GM23338 (cell line): Measurements from ENCODE around the gene DLG2. TPM values are rescaled to one million over a fixed set of nuclear protein-coding genes. Genes with fewer than 3 reads are reported as not detected.

Source experiments
- ATAC-seq: fragments of 200-7000 bp; cut with Tn5 transposase; 3 replicates; pipeline ENCODE4 v1.9.1; 2020
- DNase-seq: peaks from one replicate; pipeline ENCODE4 v3.0.0-alpha.2; 2015; ENCODE audit warnings: low spot score
- H2AFZ ChIP-seq: fragments of 200-600 bp; sonication (generic); 2 replicates; pipeline ENCODE4 v1.8.0; 2016; ENCODE audit warnings: antibody characterized with exemption, mild to moderate bottlenecking, moderate library complexity
- H3F3A ChIP-seq: fragments of 200-600 bp; sonication (generic); replicated peaks from 2 replicates; pipeline ENCODE4 v1.8.0; 2017; ENCODE audit warnings: antibody characterized with exemption, mixed run types, low read depth
- H3K27ac ChIP-seq: fragments of 200-600 bp; sonication (generic); 2 replicates; pipeline ENCODE4 v1.6.1; 2016; ENCODE audit warnings: low read depth
- H3K27me3 ChIP-seq: fragments of 200-600 bp; sonication (generic); 2 replicates; pipeline ENCODE4 v1.8.0; 2016; ENCODE audit warnings: mild to moderate bottlenecking, mixed run types, moderate library complexity; ENCODE audit not compliant: insufficient read depth
- H3K36me3 ChIP-seq: fragments of 200-600 bp; sonication (generic); 2 replicates; pipeline ENCODE4 v1.8.0; 2016; ENCODE audit warnings: mild to moderate bottlenecking; ENCODE audit not compliant: insufficient read depth
- H3K4me1 ChIP-seq: fragments of 200-600 bp; sonication (generic); 2 replicates; pipeline ENCODE4 v1.8.0; 2016; ENCODE audit warnings: mild to moderate bottlenecking, moderate library complexity; ENCODE audit not compliant: insufficient read depth
- H3K4me2 ChIP-seq: fragments of 200-600 bp; sonication (generic); 2 replicates; pipeline ENCODE4 v1.7.1; 2017; ENCODE audit warnings: mixed run types
- H3K4me3 ChIP-seq: fragments of 200-600 bp; sonication (generic); 2 replicates; pipeline ENCODE4 v1.6.1; 2016; ENCODE audit warnings: mixed run types
- H3K79me2 ChIP-seq: fragments of 200-600 bp; sonication (generic); replicated peaks from 2 replicates; pipeline ENCODE4 v1.8.0; 2017; ENCODE audit warnings: mild to moderate bottlenecking; ENCODE audit not compliant: insufficient read depth
- H3K9me2 ChIP-seq: fragments of 200-600 bp; sonication (generic); 2 replicates; pipeline ENCODE4 v1.8.0; 2017; ENCODE audit not compliant: insufficient read depth
- H4K20me1 ChIP-seq: fragments of 200-600 bp; sonication (generic); replicated peaks from 2 replicates; pipeline ENCODE4 v1.8.0; 2017; ENCODE audit warnings: mild to moderate bottlenecking; ENCODE audit not compliant: insufficient read depth
- H3K27ac Mint-ChIP-seq: 2 replicates; pipeline ENCODE4 v1.8.0; 2020; ENCODE audit warnings: inconsistent platforms, mild to moderate bottlenecking, moderate library complexity, mixed read lengths
- H3K27me3 Mint-ChIP-seq: 3 replicates; pipeline ENCODE4 v1.8.0; 2022; ENCODE audit warnings: low read depth, mild to moderate bottlenecking, moderate library complexity, mixed read lengths, inconsistent platforms; ENCODE audit not compliant: insufficient read depth, poor library complexity
- H3K36me3 Mint-ChIP-seq: 3 replicates; pipeline ENCODE4 v1.8.0; 2021; ENCODE audit warnings: low read depth, mild to moderate bottlenecking, inconsistent platforms, moderate library complexity, mixed read lengths
- H3K4me1 Mint-ChIP-seq: 3 replicates; pipeline ENCODE4 v1.8.0; 2020; ENCODE audit warnings: mild to moderate bottlenecking, inconsistent platforms, mixed read lengths
- H3K4me3 Mint-ChIP-seq: 3 replicates; pipeline ENCODE4 v1.8.0; 2021; ENCODE audit warnings: moderate library complexity, mild to moderate bottlenecking, inconsistent platforms, mixed read lengths
- H3K9me3 Mint-ChIP-seq: 3 replicates; pipeline ENCODE4 v1.8.0; 2020; ENCODE audit warnings: moderate library complexity, mild to moderate bottlenecking, inconsistent platforms, mixed read lengths
- CREB1 ChIP-seq: fragments of 250-450 bp; sonication (Bioruptor Pico); IDR thresholded peaks from 2 replicates; pipeline ENCODE4 v1.5.0; 2020; ENCODE audit warnings: low read depth, mild to moderate bottlenecking, moderate library complexity
- CTCF ChIP-seq, 2 experiments: fragments of 200-600 bp in 1 of 2; sonication (generic) in 1 of 2; conservative IDR thresholded peaks; 2 replicates each; pipeline versions ENCODE4 v1.5.1 to v1.6.1; 2016 to 2017; ENCODE audit warnings: antibody characterized with exemption in 2 of 2, low read depth in 2 of 2, mild to moderate bottlenecking in 2 of 2, moderate library complexity in 1 of 2
- ETS1 ChIP-seq: IDR thresholded peaks from 2 replicates; pipeline ENCODE4 v1.6.1; 2016; ENCODE audit warnings: antibody characterized with exemption
- EZH2 ChIP-seq: fragments of 200-600 bp; sonication (generic); IDR thresholded peaks from one replicate; pipeline ENCODE4 v1.8.0; 2017; ENCODE audit warnings: antibody characterized with exemption, mild to moderate bottlenecking, low read depth; ENCODE audit not compliant: unreplicated experiment
- EZH2phosphoT487 ChIP-seq: fragments of 200-600 bp; sonication (generic); IDR thresholded peaks from one replicate; pipeline ENCODE4 v1.8.1; 2018; ENCODE audit warnings: antibody characterized with exemption; ENCODE audit not compliant: unreplicated experiment
- JUNB ChIP-seq: IDR thresholded peaks from one replicate; pipeline ENCODE4 v1.6.1; 2016; ENCODE audit warnings: antibody characterized with exemption; ENCODE audit not compliant: unreplicated experiment
- NANOG ChIP-seq: IDR thresholded peaks from 2 replicates; pipeline ENCODE4 v1.6.1; 2016; ENCODE audit warnings: antibody characterized with exemption, borderline replicate concordance
- POLR2AphosphoS5 ChIP-seq: IDR thresholded peaks from 2 replicates; pipeline ENCODE4 v1.6.1; 2016; ENCODE audit warnings: antibody characterized with exemption, low read depth
- REST ChIP-seq: IDR thresholded peaks from one replicate; pipeline ENCODE4 v1.6.1; 2018; ENCODE audit warnings: antibody characterized with exemption; ENCODE audit not compliant: unreplicated experiment
- STAT1 ChIP-seq: IDR thresholded peaks from one replicate; pipeline ENCODE4 v1.6.1; 2016; ENCODE audit warnings: antibody characterized with exemption; ENCODE audit not compliant: unreplicated experiment
- ZNF114 ChIP-seq: fragments of 250-450 bp; sonication (Bioruptor Pico); IDR thresholded peaks from 2 replicates; pipeline ENCODE4 v1.5.0; 2020; ENCODE audit warnings: mild to moderate bottlenecking, moderate library complexity
- ZNF331 ChIP-seq: fragments of 250-450 bp; sonication (Bioruptor Pico); IDR thresholded peaks from 2 replicates; pipeline ENCODE4 v1.5.0; 2020; ENCODE audit warnings: low read depth, mild to moderate bottlenecking, moderate library complexity
- ZNF462 ChIP-seq: fragments of 250-450 bp; sonication (Bioruptor Pico); IDR thresholded peaks from 2 replicates; pipeline ENCODE4 v1.5.0; 2020; ENCODE audit warnings: mild to moderate bottlenecking, moderate library complexity
- polyA plus RNA-seq: library from polyadenylated mRNA; unstranded; fragments of >200 nt; fragmentation: Nextera tagmentation; extraction: Ambion mirVana; gene quantifications from 2 replicates; pipeline ENCODE4 v1.2.1, GENCODE V29; 2016
- total RNA-seq: library from RNA; depleted of rRNA; stranded (reverse); fragments of >200 nt; shearing (Covaris generic); gene quantifications from 2 replicates; pipeline ENCODE4 v1.2.3, GENCODE V29; 2014

The DLG2 gene
- total and polyA plus RNA-seq, 2 experiments from 2014 or later: 19.8 to 21.5 TPM

GRCh38 chr11:83546368-83546767, 2080.8 kb downstream of the DLG2 start:
- Histone ChIP-seq H3F3A (no peaks in the 10 kb centered on the region), H3K27me3 (no peaks in the 10 kb centered on the region), H4K20me1 (no peaks in the 10 kb centered on the region), H3K4me3 (no peak overlapping the region), H3K9me2 (no peaks in the 10 kb centered on the region), H3K4me2 (no peak overlapping the region), H2AFZ (no peak overlapping the region), H3K36me3 (no peaks in the 10 kb centered on the region), H3K79me2 (no peaks in the 10 kb centered on the region), H3K4me1 (0 out of 2 replicates have a peak, but pooled peaks cover 6% of the 10 kb centered on the region), H3K27ac (no peak overlapping the region)
- Mint-ChIP-seq H3K36me3 (no peaks in the 10 kb centered on the region), H3K4me1 (peaks cover 11% of the 10 kb centered on the region), H3K9me3 (no peaks in the 10 kb centered on the region), H3K4me3 (no peak overlapping the region), H3K27me3 (peaks cover 4% of the 10 kb centered on the region), H3K27ac (no peak overlapping the region)
- DNase-seq (no peak), ATAC-seq (no peak)
- TF ChIP-seq ETS1 (no peak), ZNF114 (no peak), STAT1 (no peak), ZNF462 (CRISPR knock-in tag) (no peak), JUNB (no peak), CTCF (conservative IDR thresholded peaks at IDR 0.05; ENCODE audit: low read depth in 2 of 2) (no peak), POLR2AphosphoS5 (no peak), REST (no peak), ZNF331 (no peak), CREB1 (CRISPR knock-in tag) (no peak), EZH2phosphoT487 (no peak), NANOG (no peak), EZH2 (no peak)
